ENCODE data around the gene NAGK.

DNA sequence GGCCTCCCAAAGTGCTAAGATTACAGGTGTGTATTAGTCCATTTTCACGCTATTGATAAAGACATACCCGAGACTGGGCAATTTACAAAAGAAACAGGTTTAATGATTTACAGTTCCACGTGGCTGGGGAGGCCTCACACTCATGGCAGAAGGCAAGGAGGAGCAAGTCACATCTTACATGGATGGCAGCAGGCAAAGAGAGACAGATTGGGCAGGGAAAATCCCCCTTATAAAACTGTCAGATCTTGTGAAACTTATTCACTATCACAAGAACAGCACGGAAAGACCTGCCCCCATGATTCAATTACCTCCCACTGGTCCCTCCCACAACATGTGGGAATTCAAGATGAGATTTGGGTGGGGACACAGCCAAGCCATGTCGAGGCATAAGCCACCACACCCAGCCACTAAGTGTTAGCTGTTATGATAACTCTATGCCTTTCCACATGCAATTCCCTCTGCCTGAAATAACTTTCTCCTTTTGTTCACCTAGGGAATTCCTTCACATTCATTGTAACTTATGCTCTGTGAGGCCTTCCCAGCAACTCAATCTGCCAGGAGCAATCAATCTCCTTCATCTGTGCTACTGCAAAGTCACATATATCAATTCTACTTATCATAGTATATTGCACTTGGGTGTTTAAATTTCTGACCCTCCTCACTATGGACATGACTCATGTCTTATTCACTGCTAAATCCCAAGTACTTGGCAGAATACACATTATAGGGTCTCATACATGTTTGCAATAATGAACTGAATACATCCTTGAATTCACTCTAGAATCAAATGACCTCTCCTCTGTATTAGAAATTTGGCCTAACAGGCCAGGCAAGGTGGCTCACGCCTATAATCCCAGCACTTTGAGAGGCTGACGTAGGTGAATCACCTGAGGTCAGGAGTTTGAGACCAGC is 54.2 kb downstream of the NAGK start:
- TF ChIP-seq JUND (IDR thresholded peaks at IDR 0.05) (no peak), CTCF (IDR thresholded peaks at IDR 0.05; ENCODE audit: low read depth, low read length, missing input control) (no peak), SP1 (IDR thresholded peaks at IDR 0.05) (no peak), GABPA (IDR thresholded peaks at IDR 0.05 in 1 of 2, conservative IDR thresholded peaks at IDR 0.05 in 1 of 2) (no peak), TAF1 (conservative IDR thresholded peaks at IDR 0.05) (no peak), YY1 (IDR thresholded peaks at IDR 0.05) (no peak), NR2F2 (IDR thresholded peaks at IDR 0.05) (no peak), RAD21 (IDR thresholded peaks at IDR 0.05) (no peak), HNF4G (IDR thresholded peaks at IDR 0.05) (no peak), RXRA (IDR thresholded peaks at IDR 0.05) (no peak)
- TF ChIP-seq, protein P1, sequence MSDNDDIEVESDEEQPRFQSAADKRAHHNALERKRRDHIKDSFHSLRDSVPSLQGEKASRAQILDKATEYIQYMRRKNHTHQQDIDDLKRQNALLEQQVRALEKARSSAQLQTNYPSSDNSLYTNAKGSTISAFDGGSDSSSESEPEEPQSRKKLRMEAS (IDR thresholded peaks at IDR 0.05): no peak
- TF ChIP-seq, protein P2, sequence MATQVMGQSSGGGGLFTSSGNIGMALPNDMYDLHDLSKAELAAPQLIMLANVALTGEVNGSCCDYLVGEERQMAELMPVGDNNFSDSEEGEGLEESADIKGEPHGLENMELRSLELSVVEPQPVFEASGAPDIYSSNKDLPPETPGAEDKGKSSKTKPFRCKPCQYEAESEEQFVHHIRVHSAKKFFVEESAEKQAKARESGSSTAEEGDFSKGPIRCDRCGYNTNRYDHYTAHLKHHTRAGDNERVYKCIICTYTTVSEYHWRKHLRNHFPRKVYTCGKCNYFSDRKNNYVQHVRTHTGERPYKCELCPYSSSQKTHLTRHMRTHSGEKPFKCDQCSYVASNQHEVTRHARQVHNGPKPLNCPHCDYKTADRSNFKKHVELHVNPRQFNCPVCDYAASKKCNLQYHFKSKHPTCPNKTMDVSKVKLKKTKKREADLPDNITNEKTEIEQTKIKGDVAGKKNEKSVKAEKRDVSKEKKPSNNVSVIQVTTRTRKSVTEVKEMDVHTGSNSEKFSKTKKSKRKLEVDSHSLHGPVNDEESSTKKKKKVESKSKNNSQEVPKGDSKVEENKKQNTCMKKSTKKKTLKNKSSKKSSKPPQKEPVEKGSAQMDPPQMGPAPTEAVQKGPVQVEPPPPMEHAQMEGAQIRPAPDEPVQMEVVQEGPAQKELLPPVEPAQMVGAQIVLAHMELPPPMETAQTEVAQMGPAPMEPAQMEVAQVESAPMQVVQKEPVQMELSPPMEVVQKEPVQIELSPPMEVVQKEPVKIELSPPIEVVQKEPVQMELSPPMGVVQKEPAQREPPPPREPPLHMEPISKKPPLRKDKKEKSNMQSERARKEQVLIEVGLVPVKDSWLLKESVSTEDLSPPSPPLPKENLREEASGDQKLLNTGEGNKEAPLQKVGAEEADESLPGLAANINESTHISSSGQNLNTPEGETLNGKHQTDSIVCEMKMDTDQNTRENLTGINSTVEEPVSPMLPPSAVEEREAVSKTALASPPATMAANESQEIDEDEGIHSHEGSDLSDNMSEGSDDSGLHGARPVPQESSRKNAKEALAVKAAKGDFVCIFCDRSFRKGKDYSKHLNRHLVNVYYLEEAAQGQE (IDR thresholded peaks at IDR 0.05): no peak
- TF ChIP-seq, protein P3, sequence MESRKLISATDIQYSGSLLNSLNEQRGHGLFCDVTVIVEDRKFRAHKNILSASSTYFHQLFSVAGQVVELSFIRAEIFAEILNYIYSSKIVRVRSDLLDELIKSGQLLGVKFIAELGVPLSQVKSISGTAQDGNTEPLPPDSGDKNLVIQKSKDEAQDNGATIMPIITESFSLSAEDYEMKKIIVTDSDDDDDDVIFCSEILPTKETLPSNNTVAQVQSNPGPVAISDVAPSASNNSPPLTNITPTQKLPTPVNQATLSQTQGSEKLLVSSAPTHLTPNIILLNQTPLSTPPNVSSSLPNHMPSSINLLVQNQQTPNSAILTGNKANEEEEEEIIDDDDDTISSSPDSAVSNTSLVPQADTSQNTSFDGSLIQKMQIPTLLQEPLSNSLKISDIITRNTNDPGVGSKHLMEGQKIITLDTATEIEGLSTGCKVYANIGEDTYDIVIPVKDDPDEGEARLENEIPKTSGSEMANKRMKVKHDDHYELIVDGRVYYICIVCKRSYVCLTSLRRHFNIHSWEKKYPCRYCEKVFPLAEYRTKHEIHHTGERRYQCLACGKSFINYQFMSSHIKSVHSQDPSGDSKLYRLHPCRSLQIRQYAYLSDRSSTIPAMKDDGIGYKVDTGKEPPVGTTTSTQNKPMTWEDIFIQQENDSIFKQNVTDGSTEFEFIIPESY (IDR thresholded peaks at IDR 0.05): no peak
